Inferior parietal cortex (tissue), 1 donor: ENCODE measurements around the gene ZNF668.

Experiments used
- DNase-seq: peaks from one replicate; pipeline ENCODE4 v3.0.0-alpha.2; 2016; ENCODE audit errors: extremely low spot score

Gene ZNF668

DNA sequence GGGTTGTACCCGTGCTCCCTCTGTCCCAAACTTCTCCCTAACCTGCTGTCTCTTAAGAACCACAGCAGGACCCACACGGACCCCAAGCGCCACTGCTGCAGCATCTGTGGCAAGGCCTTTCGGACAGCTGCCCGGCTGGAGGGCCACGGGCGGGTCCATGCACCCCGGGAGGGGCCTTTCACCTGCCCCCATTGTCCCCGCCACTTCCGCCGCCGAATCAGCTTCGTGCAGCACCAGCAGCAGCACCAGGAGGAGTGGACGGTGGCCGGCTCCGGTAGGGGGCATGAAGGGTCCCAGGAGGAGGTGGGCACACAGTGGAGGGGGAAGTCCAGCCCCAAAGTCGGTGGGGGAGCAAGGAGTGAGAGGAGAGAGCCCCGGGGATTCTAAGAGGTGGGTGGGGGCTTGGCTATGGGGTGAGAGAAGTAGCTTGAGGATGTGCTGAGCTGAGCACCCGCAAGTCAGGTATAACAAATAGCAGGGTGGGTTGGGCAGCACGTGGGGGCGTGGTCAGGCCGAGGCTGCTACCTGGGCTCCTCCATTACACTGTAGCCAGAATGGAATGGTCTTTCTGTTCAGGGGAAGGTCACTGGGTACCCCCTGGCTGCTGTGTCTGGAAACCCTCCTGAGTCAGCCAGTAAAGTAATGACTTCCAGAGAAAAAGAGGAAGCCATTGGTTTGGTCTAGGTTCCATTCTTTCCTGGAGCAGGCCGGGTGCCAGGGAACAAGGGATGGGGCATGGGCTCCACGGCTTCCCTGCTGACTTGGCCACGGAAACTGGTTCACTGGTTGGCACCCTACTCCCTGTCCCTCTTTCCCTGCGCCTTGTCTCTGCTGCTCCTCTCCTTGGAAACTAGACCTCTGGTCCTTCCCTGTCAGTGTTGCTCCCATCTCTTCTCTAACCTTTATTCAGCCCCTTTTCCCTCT is 7.7 kb upstream of the ZNF668 start:
- no peak for DNase-seq

DNA sequence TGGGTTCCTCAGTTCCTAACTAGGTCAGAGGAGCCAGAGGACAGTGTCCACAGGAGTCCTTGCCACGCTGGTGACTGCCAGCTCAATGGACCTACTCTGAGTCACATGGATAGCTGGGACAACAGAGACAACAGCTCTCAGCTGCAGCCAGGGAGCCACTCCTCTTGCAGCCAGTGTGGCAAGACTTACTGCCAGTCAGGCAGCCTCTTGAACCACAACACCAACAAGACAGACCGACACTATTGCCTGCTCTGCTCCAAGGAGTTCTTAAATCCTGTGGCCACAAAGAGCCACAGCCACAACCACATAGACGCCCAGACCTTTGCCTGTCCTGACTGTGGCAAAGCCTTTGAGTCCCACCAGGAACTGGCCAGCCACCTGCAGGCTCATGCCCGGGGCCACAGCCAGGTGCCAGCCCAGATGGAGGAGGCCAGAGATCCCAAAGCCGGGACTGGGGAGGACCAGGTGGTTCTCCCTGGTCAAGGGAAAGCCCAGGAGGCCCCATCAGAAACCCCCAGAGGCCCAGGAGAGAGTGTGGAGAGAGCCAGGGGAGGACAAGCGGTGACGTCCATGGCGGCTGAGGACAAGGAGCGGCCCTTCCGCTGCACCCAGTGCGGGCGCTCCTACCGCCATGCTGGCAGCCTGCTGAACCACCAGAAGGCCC is 6.8 kb upstream of the ZNF668 start:
- no peak for DNase-seq

DNA sequence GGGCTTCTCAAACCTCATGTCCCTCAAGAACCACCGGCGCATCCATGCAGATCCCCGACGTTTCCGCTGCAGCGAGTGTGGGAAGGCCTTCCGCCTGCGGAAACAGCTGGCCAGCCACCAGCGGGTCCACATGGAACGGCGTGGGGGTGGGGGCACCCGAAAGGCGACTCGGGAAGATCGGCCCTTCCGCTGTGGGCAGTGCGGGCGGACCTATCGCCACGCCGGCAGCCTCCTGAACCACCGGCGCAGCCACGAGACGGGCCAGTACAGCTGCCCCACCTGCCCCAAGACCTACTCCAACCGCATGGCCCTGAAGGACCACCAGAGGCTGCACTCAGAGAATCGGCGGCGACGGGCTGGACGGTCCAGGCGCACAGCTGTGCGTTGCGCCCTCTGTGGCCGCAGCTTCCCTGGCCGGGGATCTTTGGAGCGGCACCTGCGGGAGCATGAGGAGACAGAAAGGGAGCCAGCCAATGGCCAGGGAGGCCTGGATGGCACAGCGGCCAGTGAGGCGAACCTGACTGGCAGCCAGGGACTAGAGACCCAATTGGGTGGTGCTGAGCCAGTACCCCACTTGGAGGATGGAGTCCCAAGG is 6.1 kb upstream of the ZNF668 start:
- no peak for DNase-seq

DNA sequence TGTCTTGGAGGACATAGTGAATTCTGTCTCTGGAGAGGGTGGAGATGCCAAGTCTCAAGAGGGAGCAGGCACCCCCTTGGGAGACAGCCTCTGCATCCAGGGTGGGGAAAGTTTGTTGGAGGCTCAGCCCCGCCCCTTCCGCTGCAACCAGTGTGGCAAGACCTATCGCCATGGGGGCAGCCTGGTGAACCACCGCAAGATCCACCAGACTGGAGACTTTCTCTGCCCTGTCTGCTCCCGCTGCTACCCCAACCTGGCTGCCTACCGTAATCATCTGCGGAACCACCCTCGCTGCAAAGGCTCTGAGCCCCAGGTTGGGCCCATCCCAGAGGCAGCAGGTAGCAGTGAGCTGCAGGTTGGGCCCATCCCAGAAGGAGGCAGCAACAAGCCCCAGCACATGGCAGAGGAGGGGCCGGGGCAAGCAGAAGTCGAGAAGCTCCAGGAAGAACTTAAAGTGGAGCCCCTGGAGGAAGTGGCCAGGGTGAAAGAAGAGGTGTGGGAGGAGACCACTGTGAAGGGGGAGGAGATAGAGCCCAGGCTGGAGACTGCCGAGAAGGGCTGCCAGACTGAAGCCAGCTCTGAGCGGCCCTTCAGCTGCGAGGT is 5.4 kb upstream of the ZNF668 start:
- no peak for DNase-seq

DNA sequence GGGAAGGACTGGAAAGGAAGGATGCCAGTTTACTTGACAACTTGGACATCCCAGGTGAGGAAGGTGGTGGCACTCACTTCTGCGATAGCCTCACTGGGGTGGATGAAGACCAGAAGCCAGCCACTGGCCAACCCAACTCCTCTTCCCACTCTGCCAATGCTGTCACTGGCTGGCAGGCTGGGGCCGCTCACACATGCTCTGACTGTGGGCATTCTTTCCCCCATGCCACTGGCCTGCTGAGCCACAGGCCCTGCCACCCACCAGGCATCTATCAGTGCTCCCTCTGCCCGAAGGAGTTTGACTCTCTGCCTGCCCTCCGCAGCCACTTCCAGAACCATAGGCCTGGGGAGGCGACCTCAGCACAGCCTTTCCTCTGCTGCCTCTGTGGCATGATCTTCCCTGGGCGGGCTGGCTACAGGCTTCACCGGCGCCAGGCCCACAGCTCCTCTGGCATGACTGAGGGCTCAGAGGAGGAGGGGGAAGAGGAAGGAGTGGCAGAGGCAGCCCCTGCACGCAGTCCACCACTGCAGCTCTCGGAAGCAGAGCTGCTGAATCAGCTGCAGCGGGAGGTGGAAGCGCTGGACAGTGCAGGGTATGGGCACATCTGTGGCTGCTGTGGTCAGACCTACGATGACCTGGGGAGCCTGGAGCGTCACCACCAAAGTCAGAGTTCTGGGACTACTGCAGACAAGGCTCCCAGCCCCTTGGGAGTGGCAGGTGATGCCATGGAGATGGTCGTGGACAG is 4.7 kb upstream of the ZNF668 start:
- no peak for DNase-seq

DNA sequence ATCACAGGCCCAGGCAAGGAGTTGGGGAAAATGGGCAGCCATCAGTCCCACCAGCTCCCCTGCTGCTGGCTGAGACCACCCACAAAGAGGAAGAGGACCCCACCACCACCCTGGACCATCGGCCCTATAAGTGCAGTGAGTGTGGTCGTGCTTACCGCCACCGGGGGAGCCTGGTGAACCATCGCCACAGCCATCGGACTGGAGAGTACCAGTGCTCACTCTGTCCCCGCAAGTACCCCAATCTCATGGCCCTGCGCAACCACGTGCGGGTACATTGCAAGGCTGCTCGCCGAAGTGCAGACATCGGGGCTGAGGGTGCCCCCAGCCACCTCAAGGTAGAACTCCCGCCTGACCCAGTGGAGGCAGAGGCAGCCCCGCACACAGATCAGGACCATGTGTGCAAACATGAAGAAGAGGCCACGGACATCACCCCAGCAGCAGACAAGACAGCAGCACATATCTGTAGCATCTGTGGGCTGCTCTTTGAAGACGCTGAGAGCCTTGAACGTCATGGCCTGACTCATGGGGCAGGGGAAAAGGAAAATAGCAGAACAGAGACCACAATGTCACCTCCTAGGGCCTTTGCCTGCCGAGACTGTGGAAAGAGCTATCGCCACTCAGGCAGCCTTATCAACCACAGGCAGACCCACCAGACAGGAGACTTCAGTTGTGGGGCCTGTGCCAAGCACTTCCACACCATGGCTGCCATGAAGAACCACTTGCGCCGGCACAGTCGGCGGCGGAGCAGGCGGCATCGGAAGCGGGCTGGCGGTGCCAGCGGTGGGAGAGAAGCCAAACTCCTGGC is 3.8 kb upstream of the ZNF668 start:
- DNase-seq, result no peak

DNA sequence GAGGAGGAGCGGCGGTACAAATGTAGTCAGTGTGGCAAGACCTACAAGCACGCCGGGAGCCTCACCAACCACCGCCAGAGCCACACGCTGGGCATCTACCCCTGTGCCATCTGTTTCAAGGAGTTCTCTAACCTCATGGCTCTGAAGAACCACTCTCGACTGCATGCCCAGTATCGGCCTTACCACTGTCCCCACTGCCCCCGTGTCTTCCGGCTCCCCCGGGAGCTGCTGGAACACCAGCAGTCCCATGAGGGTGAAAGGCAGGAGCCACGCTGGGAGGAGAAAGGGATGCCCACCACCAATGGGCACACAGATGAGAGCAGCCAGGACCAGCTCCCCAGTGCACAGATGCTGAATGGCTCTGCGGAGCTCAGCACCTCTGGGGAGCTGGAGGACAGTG is 3.0 kb upstream of the ZNF668 start:
- DNase-seq, result no peak

DNA sequence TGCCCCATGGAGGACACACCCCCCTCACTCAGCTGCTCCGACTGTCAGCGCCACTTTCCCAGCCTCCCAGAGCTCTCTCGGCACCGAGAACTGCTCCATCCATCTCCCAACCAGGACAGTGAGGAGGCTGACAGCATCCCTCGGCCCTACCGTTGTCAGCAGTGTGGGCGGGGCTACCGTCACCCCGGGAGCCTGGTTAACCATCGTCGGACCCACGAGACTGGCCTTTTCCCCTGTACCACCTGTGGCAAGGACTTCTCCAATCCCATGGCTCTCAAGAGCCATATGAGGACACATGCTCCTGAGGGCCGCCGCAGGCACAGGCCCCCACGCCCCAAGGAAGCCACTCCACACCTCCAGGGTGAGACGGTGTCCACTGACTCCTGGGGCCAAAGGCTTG is 2.3 kb upstream of the ZNF668 start:
- DNase-seq, result no peak

DNA sequence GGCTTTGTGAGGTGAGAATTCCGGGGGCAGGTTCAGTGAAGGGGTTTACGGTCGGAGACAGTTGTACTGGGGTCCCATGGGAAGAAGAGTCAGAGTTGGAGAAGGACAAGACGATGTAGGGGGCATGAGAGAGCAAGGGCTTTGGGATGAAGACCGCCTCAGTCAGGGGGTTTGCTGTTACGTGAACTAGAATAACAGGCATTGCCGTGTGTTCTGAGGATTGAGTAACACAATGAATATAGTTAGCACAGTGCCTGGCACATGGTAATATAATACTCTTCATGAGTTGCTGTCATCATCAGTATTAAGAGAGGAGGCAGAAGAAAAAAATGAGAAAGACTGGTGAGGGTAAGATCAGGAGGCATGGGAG is 759 bp upstream of the ZNF668 start:
- no peak for DNase-seq

DNA sequence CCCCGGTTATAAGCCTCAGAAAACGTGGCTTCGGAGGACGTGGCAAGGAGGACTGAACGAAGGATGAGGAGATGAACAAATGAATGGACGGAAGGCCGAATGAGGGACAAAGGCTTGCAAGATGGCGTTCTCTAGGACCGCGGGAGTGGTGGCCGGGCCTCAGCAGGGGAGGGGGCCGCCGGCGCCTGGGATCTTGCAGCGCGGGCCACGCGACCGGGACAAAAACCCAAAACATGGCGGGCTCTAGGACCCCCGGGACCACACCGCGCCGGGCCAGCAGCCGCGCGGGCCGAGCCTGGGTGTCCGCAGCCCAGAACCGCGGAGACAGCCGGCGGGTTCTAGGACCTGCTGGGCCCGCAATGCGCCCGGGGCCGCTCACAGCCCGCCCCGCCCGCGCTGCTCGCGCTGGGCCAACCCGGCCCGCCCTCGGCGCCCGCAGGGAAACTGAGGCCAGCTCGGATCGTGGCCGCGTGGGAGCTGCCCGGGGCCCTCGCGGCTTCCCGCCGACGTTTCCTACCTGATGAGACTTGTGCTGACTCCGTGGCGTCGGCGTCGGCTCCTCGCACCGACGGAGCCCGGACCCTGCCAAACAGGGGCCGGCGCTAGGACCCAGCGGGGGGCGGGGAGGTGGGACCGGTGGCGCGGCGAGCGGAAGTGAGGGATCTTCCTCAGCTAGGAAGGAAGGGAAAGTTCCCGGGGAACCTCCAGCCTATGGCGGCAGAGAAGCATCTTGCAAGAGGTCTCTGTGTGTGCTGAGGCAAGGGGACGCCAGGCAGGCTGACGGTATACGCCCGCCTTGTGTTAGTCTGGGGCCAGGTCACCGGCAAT is 684 bp downstream of the ZNF668 start:
- peak; percentile 87 for DNase-seq

DNA sequence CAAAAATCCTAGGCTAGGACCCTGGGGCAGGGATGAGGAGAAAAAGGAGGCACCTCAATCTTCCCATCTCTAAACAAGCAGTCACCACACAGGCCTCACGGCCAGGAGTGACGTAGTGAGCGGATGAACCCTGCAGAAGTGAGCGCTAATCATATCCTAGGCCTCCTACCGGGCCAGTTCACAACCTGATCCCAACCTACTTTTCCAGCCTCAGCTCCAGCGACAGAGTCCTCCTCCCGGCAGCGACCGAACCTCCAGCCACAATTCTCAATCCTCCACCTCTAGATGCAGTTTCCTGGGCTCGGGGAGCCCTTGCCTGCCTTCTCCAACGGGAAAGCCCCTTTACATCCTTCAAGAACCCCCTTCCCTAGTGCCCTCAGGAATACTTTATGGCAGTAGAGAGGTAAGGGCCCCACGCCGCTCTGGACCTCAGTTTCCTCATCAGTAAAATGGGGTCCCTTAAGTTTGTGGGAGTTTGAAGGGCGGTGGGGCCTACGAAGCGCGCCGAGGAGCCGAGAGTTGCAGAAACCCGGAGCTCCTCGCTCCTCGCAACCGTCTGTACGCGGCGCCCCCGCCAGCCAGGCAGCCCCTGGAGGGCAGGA is 1.4 kb downstream of the ZNF668 start:
- DNase-seq, result peak; percentile 29

DNA sequence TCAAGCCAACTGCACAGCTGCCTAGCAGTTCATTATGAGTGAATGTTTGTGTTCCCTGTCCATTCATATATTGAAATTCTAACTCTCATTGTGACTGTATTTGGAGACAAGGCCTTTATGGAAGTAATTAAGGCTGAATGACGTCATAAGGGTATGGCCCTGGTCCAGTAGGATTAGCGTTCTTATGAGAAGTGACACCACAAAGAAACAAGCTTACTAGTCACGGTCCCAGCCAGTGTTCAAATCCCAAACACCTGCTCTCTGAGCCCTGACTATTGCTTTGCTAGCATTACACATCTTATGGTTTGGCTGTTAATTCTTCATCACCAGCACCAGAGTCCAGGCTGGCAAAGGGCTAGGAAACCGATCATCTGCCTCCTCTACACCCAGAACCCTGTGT is 2.2 kb downstream of the ZNF668 start:
- DNase-seq, result no peak

DNA sequence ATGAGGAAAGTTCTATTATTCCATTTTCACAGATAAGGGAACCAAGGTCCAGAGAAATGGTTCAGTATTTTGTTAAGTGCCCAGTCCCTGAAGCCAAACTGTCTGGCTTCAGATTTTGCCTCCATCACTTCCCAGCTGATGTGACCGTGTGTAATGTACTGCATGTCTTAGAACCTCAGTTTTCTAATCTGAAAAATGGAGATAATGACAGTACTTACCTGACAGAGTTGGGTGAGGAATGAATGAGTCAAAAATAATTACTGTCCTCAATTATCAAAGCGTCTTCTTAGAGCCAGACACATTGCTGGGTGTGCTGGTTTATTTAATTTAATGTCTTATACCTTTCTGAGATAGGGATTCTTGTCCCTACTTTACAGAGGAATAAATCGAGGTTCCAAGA is 6.7 kb downstream of the ZNF668 start:
- no peak for DNase-seq

DNA sequence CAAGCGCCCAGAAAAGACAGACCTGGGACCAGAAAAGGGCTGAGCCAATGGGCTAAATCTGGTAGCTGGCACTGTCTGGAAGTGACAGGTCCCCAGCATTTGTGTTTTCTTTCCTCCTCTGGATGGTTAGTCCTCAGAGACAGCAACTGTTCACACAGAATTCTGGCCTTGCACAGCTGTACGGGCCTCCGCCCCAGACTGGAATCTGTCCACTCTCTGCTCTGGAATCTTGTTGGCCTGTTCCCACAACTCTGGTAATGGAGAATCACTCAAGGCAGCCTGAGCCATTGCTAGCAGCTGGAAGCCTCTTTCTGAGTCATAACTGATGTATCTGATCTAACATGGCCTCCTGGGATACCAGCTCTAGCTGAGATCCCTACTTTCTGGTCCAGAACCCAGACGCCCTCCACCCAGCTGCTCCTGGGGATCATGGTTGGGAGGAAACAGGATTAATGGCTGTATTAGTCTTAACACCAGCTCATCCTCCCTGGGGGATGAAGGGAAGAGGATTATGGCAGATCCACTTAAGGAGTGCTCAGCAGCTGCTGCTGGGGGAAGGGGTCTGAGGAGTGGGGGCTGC is 9.1 kb downstream of the ZNF668 start:
- DNase-seq, result no peak

DNA sequence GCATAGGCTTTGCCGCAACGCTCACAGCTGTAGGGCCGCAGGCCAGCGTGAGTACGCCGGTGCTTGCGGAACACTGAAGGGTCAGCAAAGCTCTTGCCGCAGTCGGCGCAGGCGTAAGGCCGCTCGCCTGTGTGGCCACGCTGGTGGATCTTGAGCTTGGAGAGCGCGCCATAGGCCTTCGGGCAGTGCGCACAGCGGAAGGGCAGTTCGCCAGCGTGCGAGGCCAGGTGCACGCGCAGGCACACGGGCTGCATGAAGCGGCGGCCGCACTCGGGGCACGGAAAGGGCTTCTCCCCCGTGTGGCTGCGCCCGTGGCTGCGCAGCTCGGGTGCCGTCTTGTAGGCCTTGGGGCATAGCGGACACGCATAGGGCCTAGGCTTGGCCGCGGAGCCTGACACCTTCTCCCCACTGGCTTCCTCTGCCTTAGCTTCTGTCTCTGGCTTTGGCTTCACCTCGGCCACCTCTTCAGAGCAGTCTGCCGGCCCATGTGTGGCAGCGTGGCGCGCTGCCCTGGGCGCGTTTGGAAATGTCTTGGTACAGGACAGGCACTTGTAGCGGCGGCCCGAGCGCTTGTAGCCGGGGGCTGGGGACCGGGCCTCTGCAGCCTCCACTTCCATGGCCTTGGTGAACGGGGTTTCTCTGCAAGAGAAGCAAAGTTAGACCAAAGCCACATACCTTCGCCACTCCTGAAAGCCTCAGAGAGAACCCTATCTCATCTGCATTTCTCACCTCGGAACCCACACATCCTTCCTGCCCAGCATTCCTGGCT is 10.0 kb downstream of the ZNF668 start:
- no peak for DNase-seq

DNA sequence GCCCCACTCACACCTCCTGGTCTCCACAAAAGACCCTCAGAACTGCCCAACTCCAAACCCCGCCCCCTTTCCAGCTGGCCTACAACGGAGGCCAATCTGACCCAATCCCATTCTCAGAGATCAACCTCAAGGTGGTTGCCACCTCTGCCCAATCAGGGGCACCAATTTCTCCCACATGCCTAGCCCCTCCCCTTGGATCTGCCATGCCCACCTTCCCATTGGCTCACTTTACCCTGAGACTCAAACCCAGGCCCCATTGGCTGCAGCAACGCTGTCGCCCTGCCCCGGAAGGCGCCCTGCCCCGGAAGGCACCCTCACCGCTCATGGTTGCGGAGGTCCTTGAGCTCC is 10.6 kb downstream of the ZNF668 start:
- DNase-seq, result no peak

DNA sequence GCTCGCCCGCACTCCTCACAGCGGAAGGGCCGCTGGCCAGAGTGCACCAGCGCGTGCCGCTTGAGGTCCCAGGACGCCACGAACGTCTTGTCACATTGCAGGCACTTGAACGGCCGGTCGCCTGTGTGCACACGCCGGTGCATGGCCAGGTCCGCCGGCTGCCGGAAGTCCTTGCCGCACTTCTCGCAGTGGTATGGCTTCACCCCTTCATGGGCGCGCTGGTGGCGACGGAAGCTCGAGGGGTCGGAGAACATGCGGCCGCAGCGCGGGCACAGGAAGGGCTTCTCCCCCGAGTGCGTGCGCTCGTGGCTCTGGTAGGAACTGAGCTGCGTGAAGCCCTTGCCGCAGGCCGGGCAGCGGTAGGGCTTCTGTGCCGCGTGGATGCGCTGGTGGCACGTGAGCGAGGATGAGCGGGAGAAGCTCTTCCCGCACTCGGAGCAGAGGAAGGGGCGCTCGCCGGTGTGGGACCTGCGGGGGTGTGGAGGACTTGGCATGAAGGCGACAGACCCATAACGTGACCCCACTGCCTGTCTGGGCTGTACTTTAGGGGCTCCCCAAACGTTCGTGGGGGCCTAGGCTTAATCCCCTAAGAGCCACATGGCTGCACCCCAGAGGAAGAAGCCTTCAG is 12.1 kb downstream of the ZNF668 start:
- DNase-seq, result no peak

DNA sequence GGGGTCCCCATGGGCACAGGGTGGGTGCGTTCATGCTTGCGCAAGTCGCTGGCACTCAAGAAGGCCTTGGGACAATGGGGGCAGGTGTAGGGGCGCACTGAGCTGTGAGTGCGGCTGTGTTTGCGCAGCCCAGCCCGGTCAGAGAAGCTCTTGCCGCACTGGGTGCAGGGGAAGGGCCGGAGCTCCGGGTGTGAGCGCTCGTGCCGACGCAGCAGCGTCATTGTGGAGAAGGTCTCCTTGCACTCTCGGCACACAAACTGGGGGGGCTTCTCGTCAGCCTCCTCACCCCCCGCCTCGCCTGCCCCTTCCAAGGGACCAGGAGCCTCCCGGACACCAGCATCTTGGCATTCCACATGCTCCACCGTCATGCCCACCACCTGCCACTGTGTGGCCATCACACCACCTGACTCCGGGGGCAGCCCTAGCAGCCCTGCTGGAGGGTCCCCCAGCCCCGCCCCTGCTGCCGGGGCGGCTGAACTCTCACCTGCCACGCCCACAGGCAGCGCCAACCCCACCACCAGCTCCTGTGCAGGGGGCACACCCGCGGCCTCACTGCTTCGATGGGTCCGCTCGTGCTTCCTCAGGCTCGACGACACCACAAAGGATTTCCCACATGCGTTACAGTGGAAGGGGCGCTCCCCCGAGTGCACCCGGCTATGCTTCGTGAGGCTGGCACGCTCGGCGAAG is 12.8 kb downstream of the ZNF668 start:
- no peak for DNase-seq
